H1 (cell line): ENCODE results near the gene DDT. TPM values are rescaled to one million over a fixed set of nuclear protein-coding genes. Genes with fewer than 3 reads are reported as not detected.
A peak's percentile ranks its signal among the peaks of the same experiment; 100 is the strongest.
"Not testable (repeated sequence)": the region's sequence is repeated elsewhere in the genome, so short reads cannot be mapped to it uniquely, and the experiment has no call there.

Experiments
- CTCF ChIA-PET: fragments of 300-600 bp; sonication (Branson Sonifier 250); formaldehyde crosslinking; loops from one replicate; lab custom pipeline; 2021; ENCODE audit not compliant: partially characterized antibody; lab: Charles Lee
- POLR2A ChIA-PET: fragments of 300-600 bp; sonication (Branson Sonifier 250); formaldehyde crosslinking; loops from one replicate; lab custom pipeline; 2021; ENCODE audit warnings: inconsistent platforms; ENCODE audit not compliant: partially characterized antibody; lab: Charles Lee
- DNase-seq, 2 experiments: peaks; one replicate each; pipeline versions ENCODE4 v3.0.0 to v3.0.0-alpha.2; 2010 to 2022; ENCODE audit warnings: low spot score in 2 of 2, low read depth in 1 of 2, mixed read lengths in 1 of 2
- FAIRE-seq: peaks from 2 replicates; lab custom pipeline; 2011; peaks lifted over from hg19 to GRCh38; lab: Jason Lieb, UNC
- H2AFZ ChIP-seq: 2 replicates; pipeline ENCODE4 v1.8.1; 2012; ENCODE audit warnings: low read length, inconsistent platforms
- H2AK5ac ChIP-seq: 2 replicates; pipeline ENCODE4 v1.6.1; 2013; ENCODE audit warnings: low read depth, low read length
- H2BK120ac ChIP-seq: replicated peaks from 2 replicates; pipeline ENCODE3; 2013; ENCODE audit warnings: low read depth, low read length, inconsistent platforms
- H2BK12ac ChIP-seq: 2 replicates; pipeline ENCODE4 v1.6.1; 2013; ENCODE audit warnings: low read depth, low read length
- H2BK15ac ChIP-seq: 2 replicates; pipeline ENCODE4 v1.6.1; 2013; ENCODE audit warnings: low read length
- H2BK20ac ChIP-seq: 2 replicates; pipeline ENCODE4 v1.6.1; 2013; ENCODE audit warnings: low read length
- H2BK5ac ChIP-seq: 2 replicates; pipeline ENCODE4 v1.6.1; 2013; ENCODE audit warnings: low read depth, low read length
- H3K14ac ChIP-seq: 2 replicates; pipeline ENCODE4 v1.6.1; 2013; ENCODE audit warnings: inconsistent platforms; ENCODE audit not compliant: insufficient read length
- H3K18ac ChIP-seq: 2 replicates; pipeline ENCODE4 v1.6.1; 2013; ENCODE audit warnings: low read length; ENCODE audit errors: extremely low read depth
- H3K23ac ChIP-seq: 2 replicates; pipeline ENCODE4 v1.6.1; 2013; ENCODE audit warnings: inconsistent platforms; ENCODE audit not compliant: insufficient read length
- H3K23me2 ChIP-seq: 2 replicates; pipeline ENCODE4 v1.6.1; 2013; ENCODE audit warnings: low read depth, low read length
- H3K27ac ChIP-seq: 2 replicates; pipeline ENCODE4 v1.6.1; 2011; ENCODE audit warnings: low read depth, low read length, inconsistent platforms
- H3K27me3 ChIP-seq, 4 experiments: replicated peaks in 1 of 4; 1 replicate in 1 of 4; 2 replicates in 3 of 4; pipeline versions ENCODE4 v1.6.1 to v1.8.1; 2011 to 2013; ENCODE audit warnings: low read length in 3 of 4, mild to moderate bottlenecking in 3 of 4, inconsistent platforms in 2 of 4, mixed read lengths in 2 of 4, moderate library complexity in 1 of 4; ENCODE audit not compliant: control insufficient read depth in 3 of 4, insufficient read depth in 3 of 4; ENCODE audit errors: extremely low read depth in 1 of 4
- H3K36me3 ChIP-seq, 4 experiments: 2 replicates each; pipeline versions ENCODE4 v1.6.1 to v1.8.1; 2011 to 2013; ENCODE audit warnings: mild to moderate bottlenecking in 4 of 4, low read length in 3 of 4, moderate library complexity in 2 of 4, control low read depth in 1 of 4, inconsistent platforms in 1 of 4; ENCODE audit not compliant: insufficient read depth in 4 of 4, control insufficient read depth in 2 of 4
- H3K4ac ChIP-seq: replicated peaks from 2 replicates; pipeline ENCODE3; 2013; ENCODE audit warnings: low read length, low read depth, mixed read lengths, inconsistent platforms; ENCODE audit not compliant: insufficient read length
- H3K4me1 ChIP-seq, 4 experiments: replicated peaks in 1 of 4; 1 replicate in 1 of 4; 2 replicates in 3 of 4; pipeline versions ENCODE4 v1.6.1 to v1.8.1; 2011 to 2013; ENCODE audit warnings: low read length in 3 of 4, inconsistent platforms in 2 of 4, mixed read lengths in 1 of 4; ENCODE audit not compliant: insufficient read depth in 4 of 4, control insufficient read depth in 3 of 4
- H3K4me2 ChIP-seq, 2 experiments: 2 replicates each; pipeline versions ENCODE4 v1.6.1 to v1.8.1; 2011 to 2013; ENCODE audit warnings: low read depth in 2 of 2, low read length in 2 of 2, control low read depth in 1 of 2, inconsistent platforms in 1 of 2, mild to moderate bottlenecking in 1 of 2; ENCODE audit not compliant: insufficient read depth in 1 of 2
- H3K4me3 ChIP-seq, 4 experiments: fragments of 200-600, 300-600 bp in 1 of 4; sonication (generic), shearing (Covaris generic), sonication (Bioruptor Twin) in 1 of 4; 2 replicates each; pipeline versions ENCODE4 v1.5.1 to v1.8.1; 2011 to 2016; ENCODE audit warnings: low read length in 4 of 4, low read depth in 3 of 4, control low read depth in 2 of 4, inconsistent platforms in 2 of 4, mild to moderate bottlenecking in 2 of 4, mixed read lengths in 1 of 4, moderate library complexity in 1 of 4; ENCODE audit not compliant: insufficient read depth in 2 of 4; ENCODE audit errors: extremely low read depth in 1 of 4
- H3K56ac ChIP-seq: replicated peaks from 2 replicates; pipeline ENCODE3; 2013; ENCODE audit warnings: low read depth, mild to moderate bottlenecking, mixed read lengths, low read length, inconsistent platforms; ENCODE audit not compliant: insufficient read length
- H3K79me1 ChIP-seq: 2 replicates; pipeline ENCODE4 v1.6.1; 2013; ENCODE audit warnings: low read depth, low read length, control low read depth
- H3K79me2 ChIP-seq, 2 experiments: 2 replicates each; pipeline versions ENCODE4 v1.6.1 to v1.8.1; 2012 to 2013; ENCODE audit warnings: low read length in 2 of 2, mild to moderate bottlenecking in 2 of 2, inconsistent platforms in 1 of 2; ENCODE audit not compliant: insufficient read depth in 2 of 2, control insufficient read depth in 1 of 2
- H3K9ac ChIP-seq, 4 experiments: replicated peaks in 1 of 4; 1 replicate in 1 of 4; 2 replicates in 3 of 4; pipeline versions ENCODE4 v1.6.1 to v1.8.1; 2011 to 2013; ENCODE audit warnings: low read depth in 3 of 4, low read length in 3 of 4, control low read depth in 2 of 4, mild to moderate bottlenecking in 2 of 4, moderate library complexity in 2 of 4, inconsistent platforms in 1 of 4; ENCODE audit errors: extremely low read depth in 1 of 4
- H3K9me3 ChIP-seq, 2 experiments: 2 replicates each; pipeline versions ENCODE4 v1.6.1 to v1.8.1; 2012 to 2013; ENCODE audit warnings: mild to moderate bottlenecking in 2 of 2, moderate library complexity in 2 of 2, control low read depth in 1 of 2, inconsistent platforms in 1 of 2, low read depth in 1 of 2, low read length in 1 of 2, mixed read lengths in 1 of 2; ENCODE audit not compliant: insufficient read depth in 2 of 2
- H4K20me1 ChIP-seq, 2 experiments: replicated peaks in 1 of 2; 2 replicates each; pipeline versions ENCODE3 to v1.8.1; 2011 to 2013; ENCODE audit warnings: inconsistent platforms in 2 of 2, low read length in 2 of 2, mild to moderate bottlenecking in 1 of 2; ENCODE audit not compliant: insufficient read depth in 2 of 2, control insufficient read depth in 1 of 2
- H4K5ac ChIP-seq: 2 replicates; pipeline ENCODE4 v1.6.1; 2013; ENCODE audit warnings: low read length, low read depth, mixed read lengths, inconsistent platforms; ENCODE audit not compliant: insufficient read length
- H4K8ac ChIP-seq: 2 replicates; pipeline ENCODE4 v1.8.0; 2013; ENCODE audit warnings: mild to moderate bottlenecking, moderate library complexity, low read length, inconsistent platforms; ENCODE audit not compliant: insufficient read depth; ENCODE audit errors: extremely low read depth
- H4K91ac ChIP-seq: replicated peaks from 2 replicates; pipeline ENCODE3; 2013; ENCODE audit warnings: low read length, mixed read lengths, inconsistent platforms; ENCODE audit not compliant: insufficient read length
- WGBS, 2 experiments: shearing (Covaris generic) in 1 of 2; methylation state at CpG; one replicate each; pipeline versions ENCODE4 v1.1.6 to v1.1.7; 2013 to 2015; ENCODE audit warnings: low lambda C conversion rate in 2 of 2, mixed read lengths in 2 of 2, inconsistent platforms in 1 of 2, low coverage in 1 of 2, missing lambda C conversion rate in 1 of 2; ENCODE audit not compliant: insufficient replicate concordance in 2 of 2, insufficient coverage in 1 of 2, insufficient read length in 1 of 2; ENCODE audit errors: extremely low coverage in 1 of 2, missing lambda C conversion rate in 1 of 2; 5-methylcytosine and 5-hydroxymethylcytosine counted together
- polyA plus RNA-seq, 7 experiments: library from polyadenylated mRNA; depleted of rRNA in 3 of 7; stranded (reverse) in 5 of 7; unstranded in 2 of 7; fragments of >200 nt in 5 of 7; fragments of 200-250 nt in 2 of 7; gene quantifications; 1 replicate in 5 of 7; 2 replicates in 1 of 7; 4 replicates in 1 of 7; pipeline versions ENCODE4 v1.2.1 to v1.2.3, GENCODE V29; 2011 to 2013; ENCODE audit warnings: missing spikeins in 2 of 7, mixed read lengths in 2 of 7
- total RNA-seq: library from RNA; stranded (reverse); fragmentation: NEBNext Ultra II Directional; extraction: Animal tissue kit (Norgen Biotek cat#: 25700); gene quantifications from 2 replicates; pipeline ENCODE4 v1.2.1, GENCODE V29; 2021

Gene DDT
- total and polyA plus RNA-seq, 2 of the 8 experiments (the other 6 are each of a cell fraction or from before 2014, with no cell fraction given): 106 to 341 TPM

DNA sequence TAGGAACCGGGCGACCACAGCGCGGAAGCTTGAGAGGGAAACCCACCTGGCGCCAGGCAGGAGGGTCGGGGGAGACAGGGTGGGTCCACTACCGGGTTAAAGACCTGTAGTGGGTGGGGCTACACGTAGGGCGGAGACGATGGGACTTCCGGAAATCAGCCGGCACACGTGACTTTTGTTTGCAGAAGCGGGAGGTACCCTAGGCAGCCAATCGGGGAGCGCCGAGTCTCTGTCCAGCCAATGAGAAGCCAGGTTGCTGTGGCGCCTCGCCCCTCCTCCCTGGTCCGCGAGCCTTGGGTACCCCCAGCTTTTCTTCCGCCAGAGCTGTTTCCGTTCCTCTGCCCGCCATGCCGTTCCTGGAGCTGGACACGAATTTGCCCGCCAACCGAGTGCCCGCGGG is 7.7 kb downstream of the DDT start, which contains the start of gene DDTL:
Gene DDTL, plus strand, starts transcription at position 321 of the 400 bp plus-strand sequence. Its CDS starts 27 bp downstream, at position 348.
- peak; percentile 91 for FAIRE-seq
- not testable (repeated sequence) for H2BK20ac ChIP-seq, H3K56ac ChIP-seq

GRCh38 chr22:23966094-23966493 is 8.1 kb downstream of the DDT start:
- H2AFZ ChIP-seq, H3K56ac ChIP-seq, H3K18ac ChIP-seq, H3K9ac ChIP-seq, H3K23me2 ChIP-seq, H3K4me2 ChIP-seq, FAIRE-seq, H4K5ac ChIP-seq, H2BK15ac ChIP-seq, POLR2A ChIA-PET, H4K91ac ChIP-seq, H3K4me3 ChIP-seq, H2BK120ac ChIP-seq, H3K27ac ChIP-seq, H2BK20ac ChIP-seq, H4K8ac ChIP-seq, DNase-seq, H3K14ac ChIP-seq, H3K79me1 ChIP-seq, H3K4me1 ChIP-seq, H3K4ac ChIP-seq, H2BK5ac ChIP-seq, H3K9me3 ChIP-seq, CTCF ChIA-PET, H3K27me3 ChIP-seq, H2BK12ac ChIP-seq, H3K79me2 ChIP-seq, H3K23ac ChIP-seq, H2AK5ac ChIP-seq: not testable (repeated sequence)
- peaks cover 0 to 20% (median 13%) of the 10 kb centered on the region in 4 experiments; a peak in 6 of 8 replicates for H3K36me3 ChIP-seq
- H4K20me1 ChIP-seq: peaks cover 9 to 15% of the 10 kb centered on the region in 2 experiments
- WGBS, 2 experiments: no CpG with 5 or more reads among the region's 18 CpGs

More for the DNA sequence above, 7.7 kb downstream of the DDT start, which contains the start of gene DDTL:
- H2BK15ac ChIP-seq, H3K23me2 ChIP-seq, H3K27me3 ChIP-seq, H3K4me2 ChIP-seq, H3K18ac ChIP-seq, DNase-seq, H3K14ac ChIP-seq, H4K5ac ChIP-seq, H4K8ac ChIP-seq, H3K4me1 ChIP-seq, POLR2A ChIA-PET, H3K4ac ChIP-seq, H3K27ac ChIP-seq, H2AK5ac ChIP-seq, H2BK5ac ChIP-seq, H4K91ac ChIP-seq, H2BK120ac ChIP-seq, H2BK12ac ChIP-seq, H3K9ac ChIP-seq, H3K23ac ChIP-seq, H2AFZ ChIP-seq, H3K79me2 ChIP-seq, CTCF ChIA-PET, H3K9me3 ChIP-seq, H3K79me1 ChIP-seq, H3K4me3 ChIP-seq: not testable (repeated sequence)
- WGBS, 2 experiments: no CpG with 5 or more reads among the region's 30 CpGs
- H4K20me1 ChIP-seq: peaks cover 9 to 15% of the 10 kb centered on the region in 2 experiments
- peaks cover 2 to 24% (median 15%) of the 10 kb centered on the region in 4 experiments; a peak in 7 of 8 replicates for H3K36me3 ChIP-seq
